NCI-H748 (cell line): Measurements from ENCODE around the gene C19orf73.

Source experiments
- DNase-seq: peaks from one replicate; lab custom pipeline; 2025; ENCODE audit not compliant: unreplicated experiment; lab: John Stamatoyannopoulos, UW

Gene C19orf73

GRCh38 chr19:49118565-49119410, at the start of gene C19orf73:
TSS of gene C19orf73 (minus strand) at chr19:49119143. CDS start at chr19:49119022, 121 bp downstream.
- peak; percentile 95 for DNase-seq

GRCh38 chr19:49168421-49168820, 49.5 kb upstream of the C19orf73 start:
- no peak for DNase-seq

GRCh38 chr19:49167857-49168409, 49.0 kb upstream of the C19orf73 start:
- no peak for DNase-seq

GRCh38 chr19:49165865-49166301, 46.9 kb upstream of the C19orf73 start:
- no peak for DNase-seq

- DNase-seq = no peak
Measured at GRCh38 chr19:49165111-49165750, 46.3 kb upstream of the C19orf73 start.

- no peak for DNase-seq
Measured at GRCh38 chr19:49161987-49162386, 43.0 kb upstream of the C19orf73 start.

GRCh38 chr19:49160450-49161189, 41.7 kb upstream of the C19orf73 start:
- no peak for DNase-seq

- DNase-seq = peak; percentile 94
Measured at GRCh38 chr19:49157445-49158224, 38.7 kb upstream of the C19orf73 start, which contains the start of gene TRPM4. TSS of gene TRPM4 (plus strand) at chr19:49157792. CDS start at chr19:49157867, 75 bp downstream.

- DNase-seq = no peak
Measured at GRCh38 chr19:49155820-49156346, 36.9 kb upstream of the C19orf73 start.

- DNase-seq = no peak
Measured at GRCh38 chr19:49155005-49155819, 36.3 kb upstream of the C19orf73 start, which contains the start of gene HRC. TSS of gene HRC (minus strand) at chr19:49155396. CDS start at chr19:49155237, 159 bp downstream.

GRCh38 chr19:49154279-49154678, 35.3 kb upstream of the C19orf73 start:
- DNase-seq = no peak

- no peak for DNase-seq
Measured at GRCh38 chr19:49153167-49153809, 34.3 kb upstream of the C19orf73 start.

- DNase-seq = no peak
Measured at GRCh38 chr19:49152119-49152550, 33.2 kb upstream of the C19orf73 start.

- peak; percentile 96 for DNase-seq
Measured at GRCh38 chr19:49151267-49152118, 32.5 kb upstream of the C19orf73 start.

- DNase-seq = no peak
Measured at GRCh38 chr19:49150944-49151243, 32.0 kb upstream of the C19orf73 start.

GRCh38 chr19:49150106-49150943, 31.4 kb upstream of the C19orf73 start:
- DNase-seq = peak; percentile 94

GRCh38 chr19:49149652-49150105, 30.7 kb upstream of the C19orf73 start:
- peak; percentile 92 for DNase-seq
